Upper lobe of right lung (tissue), 1 donor: Measurements from ENCODE around the gene BAK1. TPM values are rescaled to one million over a fixed set of nuclear protein-coding genes. Genes with fewer than 3 reads are reported as not detected.

Experiments used
- ATAC-seq: fragments of 200-7000 bp; cut with Tn5 transposase; one replicate; pipeline ENCODE4 v1.9.1; 2020; ENCODE audit warnings: mild to moderate bottlenecking, moderate library complexity
- DNase-seq: peaks from one replicate; pipeline ENCODE4 v3.0.0-alpha.2; 2020
- H3K27ac ChIP-seq: fragments of 200-600 bp; one replicate; pipeline ENCODE4 v1.8.0; 2022
- H3K27me3 ChIP-seq: fragments of 200-600 bp; one replicate; pipeline ENCODE4 v1.8.0; 2022; ENCODE audit warnings: mild to moderate bottlenecking
- H3K36me3 ChIP-seq: fragments of 200-600 bp; one replicate; pipeline ENCODE4 v1.8.0; 2022
- H3K4me1 ChIP-seq: fragments of 200-600 bp; one replicate; pipeline ENCODE4 v1.8.0; 2022
- H3K4me3 ChIP-seq: fragments of 200-600 bp; one replicate; pipeline ENCODE4 v1.8.0; 2022; ENCODE audit warnings: mild to moderate bottlenecking
- H3K9me3 ChIP-seq: fragments of 200-600 bp; one replicate; pipeline ENCODE4 v1.8.0; 2022
- CTCF ChIP-seq: fragments of 200-600 bp; IDR thresholded peaks from one replicate; pipeline ENCODE4 v1.8.0; 2022; ENCODE audit warnings: antibody characterized with exemption
- intact Hi-C: fragments of 100-400 bp; cut with DNase I; formaldehyde crosslinking; loops from one replicate; pipeline ENCODE4 v1.11.0; 2022
- total RNA-seq: library from RNA; stranded (reverse); fragmentation: NEBNext Ultra II Directional; extraction: Animal tissue kit (Norgen Biotek cat#: 25700); gene quantifications from one replicate; pipeline ENCODE4 v1.2.1, GENCODE V29; 2021
- donor health status: DM: no; HTN: yes; CAD: no; lungs with severe emphysema.

BAK1 gene
- total RNA-seq, 1 donor from 2014 or later = 19.1 TPM

- Histone ChIP-seq H3K27me3 (no peaks in the 10 kb centered on the region), H3K9me3 (no peaks in the 10 kb centered on the region), H3K36me3 (no peaks in the 10 kb centered on the region), H3K27ac (peak overlapping the region; percentile 84), H3K4me1 (peaks cover 38% of the 10 kb centered on the region), H3K4me3 (no peak overlapping the region)
- DNase-seq = no peak
- intact Hi-C loops = loop anchor here (10.0 kb wide), 1 partner anchor 105 kb away; no protein-coding TSS in a partner anchor
- no peak for ATAC-seq
- TF ChIP-seq CTCF = no peak
Observed at GRCh38 chr6:33589392-33589730, 9.3 kb upstream of the BAK1 start.

GRCh38 chr6:33588894-33589293 lies 8.8 kb upstream of the BAK1 start:
- DNase-seq = no peak
- no peaks in the 10 kb centered on the region for H3K27me3 ChIP-seq
- H3K36me3 ChIP-seq = no peaks in the 10 kb centered on the region
- intact Hi-C loops = loop anchor here (10.0 kb wide), 1 partner anchor 106 kb away; no protein-coding TSS in a partner anchor
- H3K4me1 ChIP-seq = peaks cover 38% of the 10 kb centered on the region
- no peak for ATAC-seq
- no peaks in the 10 kb centered on the region for H3K9me3 ChIP-seq
- H3K4me3 ChIP-seq = no peak overlapping the region
- H3K27ac ChIP-seq = peak overlapping the region; percentile 84
- TF ChIP-seq CTCF = no peak

GRCh38 chr6:33587529-33587928 lies 7.5 kb upstream of the BAK1 start:
- TF ChIP-seq CTCF = no peak
- no peak overlapping the region for H3K4me3 ChIP-seq
- DNase-seq = no peak
- H3K9me3 ChIP-seq = no peaks in the 10 kb centered on the region
- intact Hi-C loops = loop anchor here (10.0 kb wide), 1 partner anchor 107 kb away; no protein-coding TSS in a partner anchor
- no peaks in the 10 kb centered on the region for H3K27me3 ChIP-seq
- no peaks in the 10 kb centered on the region for H3K36me3 ChIP-seq
- H3K27ac ChIP-seq = no peak overlapping the region
- peaks cover 31% of the 10 kb centered on the region for H3K4me1 ChIP-seq
- no peak for ATAC-seq

- intact Hi-C loops = loop anchor here (10.0 kb wide), 1 partner anchor 109 kb away; no protein-coding TSS in a partner anchor
- no peak for ATAC-seq
Observed at GRCh38 chr6:33586108-33586640, 6.1 kb upstream of the BAK1 start.

GRCh38 chr6:33585403-33586107 lies 5.5 kb upstream of the BAK1 start:
- peak overlapping the region; percentile 47 for H3K27ac ChIP-seq
- H3K4me1 ChIP-seq = peaks cover 22% of the 10 kb centered on the region
- no peaks in the 10 kb centered on the region for H3K9me3 ChIP-seq
- TF ChIP-seq CTCF = peak; percentile 97
- intact Hi-C loops = loop anchor here (10.0 kb wide), 1 partner anchor 109 kb away; no protein-coding TSS in a partner anchor
- no peaks in the 10 kb centered on the region for H3K36me3 ChIP-seq
- DNase-seq (peak; percentile 90), ATAC-seq (peak; percentile 83)
- peak overlapping the region; percentile 14 for H3K4me3 ChIP-seq
- H3K27me3 ChIP-seq = no peaks in the 10 kb centered on the region

More at GRCh38 chr6:33586108-33586640, 6.1 kb upstream of the BAK1 start:
- Histone ChIP-seq H3K36me3 (no peaks in the 10 kb centered on the region), H3K27me3 (no peaks in the 10 kb centered on the region), H3K9me3 (no peaks in the 10 kb centered on the region), H3K4me1 (peaks cover 28% of the 10 kb centered on the region), H3K4me3 (peak overlapping the region; percentile 14), H3K27ac (no peak overlapping the region)
- TF ChIP-seq CTCF = no peak
- DNase-seq = no peak
